Measurements from ENCODE around the gene F11R.
"Not testable (repeated sequence)": the region's sequence is repeated elsewhere in the genome, so short reads cannot be mapped to it uniquely, and the experiment has no call there.

Gene F11R

DNA sequence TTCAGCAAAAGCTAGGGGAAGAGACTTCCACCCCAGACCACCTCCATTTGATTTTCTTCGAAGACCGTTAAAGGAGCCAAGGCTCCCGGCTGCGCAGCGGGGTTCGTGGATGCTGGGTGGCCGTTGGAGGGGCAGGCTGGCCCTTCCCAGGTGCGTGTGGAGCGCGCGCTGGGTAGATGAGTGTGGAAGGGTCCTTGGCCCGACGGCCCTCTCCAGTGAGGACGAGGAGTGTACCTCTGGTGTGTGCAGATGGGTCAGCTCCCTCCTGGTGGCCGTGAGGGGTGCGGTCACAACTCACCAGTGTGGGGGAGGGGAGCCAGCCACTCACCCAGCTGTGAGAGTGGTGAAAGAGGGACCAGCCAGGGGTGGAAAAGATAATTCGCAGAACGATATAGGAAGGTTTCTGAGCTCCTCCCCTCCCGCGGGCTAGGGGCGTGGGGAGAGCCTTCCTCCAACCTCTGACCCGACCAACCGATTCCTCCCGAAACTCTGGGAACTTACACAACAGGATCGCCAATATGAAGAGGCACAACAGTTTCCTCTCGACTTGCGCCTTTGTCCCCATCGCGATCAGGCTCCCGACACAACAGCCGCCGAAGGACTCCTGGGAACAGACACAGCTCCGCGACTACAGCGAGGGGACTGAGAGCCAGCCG is at the start of gene F11R:
Gene F11R (minus strand): TSS at position 644 of the 656 bp plus-strand sequence. CDS start 79 bp downstream, at position 565.
- DNase-seq = no peak

DNA sequence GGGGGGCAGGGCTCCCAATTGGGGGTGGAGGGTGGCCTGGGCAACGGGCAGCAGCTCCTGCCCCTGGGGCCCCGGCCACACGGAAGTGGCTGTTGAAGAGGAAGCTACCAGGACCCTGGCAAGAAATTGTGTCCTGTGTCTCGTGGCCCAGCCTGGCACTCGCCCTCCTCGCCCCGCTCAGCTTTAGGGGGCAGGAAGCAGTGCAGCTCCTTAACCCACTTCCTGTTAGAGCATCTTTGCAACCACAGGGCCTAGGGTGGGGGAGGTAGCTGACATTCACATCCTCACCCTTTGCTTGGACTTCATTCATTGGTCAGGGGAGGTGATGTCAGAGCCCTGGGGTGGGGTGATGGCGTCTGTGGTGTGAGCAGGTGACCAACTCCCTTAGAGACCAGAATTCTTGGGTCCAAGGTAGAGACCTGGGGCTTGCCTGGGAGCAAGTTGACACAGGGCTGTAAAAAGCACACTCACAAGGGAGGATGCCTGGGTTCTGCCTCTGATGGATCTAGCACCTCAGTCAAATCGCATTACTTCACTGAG is 48.8 kb upstream of the F11R start, which contains the start of gene ARHGAP30:
Gene ARHGAP30 (minus strand): TSS at position 161 of the 540 bp plus-strand sequence. CDS start 267 bp downstream, outside the sequence.
- DNase-seq = no peak

DNA sequence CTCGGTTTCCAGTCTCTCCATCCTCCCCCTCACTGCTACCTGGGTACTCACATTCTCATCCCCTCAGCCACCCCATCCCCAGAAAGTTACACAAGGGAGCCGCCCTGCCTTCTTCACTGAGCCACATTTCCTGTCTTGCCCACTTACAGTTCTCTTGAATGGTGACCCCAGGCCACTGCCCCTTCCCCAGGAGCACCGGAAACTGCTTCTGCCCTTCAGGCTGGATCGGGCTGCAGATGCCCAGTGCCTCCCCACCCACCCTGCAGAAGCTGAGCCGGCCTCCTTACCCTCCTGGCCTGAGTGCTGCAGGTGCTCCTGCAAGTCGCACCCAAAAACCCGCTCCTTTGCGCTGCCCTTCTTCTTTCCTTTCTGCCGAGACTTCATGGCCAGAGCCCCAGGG is 48.3 kb upstream of the F11R start:
- no peak for DNase-seq

DNA sequence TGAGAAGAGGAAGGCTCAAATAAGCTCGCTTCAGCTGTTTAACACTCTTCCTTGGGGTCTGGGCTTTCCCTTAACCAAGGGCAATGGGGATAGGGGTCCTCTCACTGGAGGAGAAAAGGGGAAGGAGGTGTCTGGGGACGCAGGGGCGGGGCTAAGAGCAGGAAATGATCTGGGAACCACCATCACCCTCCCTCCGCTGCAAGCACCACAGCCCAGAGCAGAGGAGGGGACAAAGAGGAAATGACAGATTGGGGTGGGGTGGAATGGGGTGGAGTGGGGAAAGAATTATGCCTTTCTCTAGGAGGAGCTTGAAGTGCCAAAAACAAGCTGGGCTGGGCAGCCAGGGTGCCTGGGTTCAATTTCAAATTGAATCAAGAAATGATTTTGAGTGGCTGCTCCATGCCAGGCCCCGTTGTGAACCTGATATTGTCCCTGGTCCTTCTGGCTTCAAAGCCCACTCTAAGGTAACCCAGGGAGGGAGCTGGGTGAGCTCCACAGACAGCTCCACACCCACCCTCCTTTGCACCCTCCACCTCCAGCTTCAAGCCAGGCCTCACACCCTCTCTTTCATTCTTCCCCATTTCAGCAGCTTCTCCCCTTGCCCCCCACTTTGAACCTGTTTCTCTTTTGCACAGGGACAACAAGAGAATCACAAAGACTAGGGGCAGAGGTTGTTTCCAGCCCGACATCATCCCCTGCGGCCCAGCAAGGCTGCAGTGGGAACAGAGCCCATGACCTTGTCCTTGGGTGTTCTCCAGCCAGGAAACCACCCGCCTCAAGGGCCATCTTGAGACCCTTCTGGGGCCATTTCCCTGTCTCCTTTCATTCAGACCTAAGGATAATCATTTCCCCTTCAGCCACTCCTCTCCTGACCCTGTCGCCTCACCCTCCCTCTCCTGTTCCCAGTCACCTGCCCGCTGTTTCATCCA is 47.6 kb upstream of the F11R start:
- DNase-seq = no peak

DNA sequence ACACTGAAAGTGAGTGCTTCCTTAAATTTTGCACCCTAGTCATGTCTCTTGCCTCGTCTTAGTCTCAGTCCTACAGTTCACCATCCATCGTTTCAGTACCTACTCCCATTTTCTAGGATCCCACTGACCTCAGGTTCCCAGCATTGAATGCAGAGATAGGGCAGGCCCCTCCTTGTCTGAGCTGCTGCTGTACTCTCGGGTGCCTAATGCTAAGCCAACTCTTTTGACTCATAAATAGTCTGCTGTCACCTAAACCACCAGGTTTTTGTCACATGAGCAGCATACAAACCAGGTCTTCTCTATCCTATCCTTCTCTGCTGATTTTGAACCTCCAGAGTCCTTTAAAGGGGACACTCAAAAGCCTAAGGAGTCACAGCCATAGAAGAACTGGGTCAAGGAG is 45.7 kb upstream of the F11R start:
- DNase-seq = no peak

DNA sequence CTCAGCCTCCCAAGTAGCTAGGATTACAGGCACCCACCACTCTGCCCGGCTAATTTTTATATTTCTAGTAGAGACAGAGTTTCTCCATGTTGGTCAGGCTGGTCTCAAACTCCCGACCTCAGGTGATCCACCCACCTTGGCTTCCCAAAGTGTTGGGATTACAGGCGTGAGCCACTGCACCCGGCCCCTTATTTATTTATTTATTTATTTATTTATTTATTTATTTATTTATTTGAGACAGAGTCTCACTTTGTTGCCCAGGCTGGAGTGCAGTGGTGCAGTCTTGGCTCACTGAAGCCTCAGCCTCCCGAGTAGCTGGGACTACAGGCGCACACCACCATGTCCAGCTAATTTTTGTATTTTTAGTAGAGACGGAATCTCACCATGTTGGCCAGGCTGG is 44.7 kb upstream of the F11R start:
- DNase-seq = not testable (repeated sequence)

DNA sequence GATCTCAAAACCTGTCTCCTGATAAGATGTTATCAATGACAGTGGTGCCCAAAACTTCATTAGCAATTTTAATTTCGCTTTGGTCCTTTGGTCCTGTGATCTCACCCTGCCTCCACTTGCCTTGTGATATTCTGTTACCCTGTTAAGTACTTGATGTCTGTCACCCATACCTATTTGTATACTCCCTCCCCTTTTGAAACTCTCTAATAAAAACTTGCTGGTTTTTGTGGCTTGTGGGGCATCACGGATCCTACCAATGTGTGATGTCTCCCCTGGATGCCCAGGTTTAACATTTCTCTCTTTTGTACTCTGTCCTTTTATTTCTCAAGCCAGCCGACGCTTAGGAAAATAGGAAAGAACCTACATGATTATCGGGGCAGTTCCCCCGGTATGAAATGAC is 43.0 kb upstream of the F11R start:
- DNase-seq = not testable (repeated sequence)

DNA sequence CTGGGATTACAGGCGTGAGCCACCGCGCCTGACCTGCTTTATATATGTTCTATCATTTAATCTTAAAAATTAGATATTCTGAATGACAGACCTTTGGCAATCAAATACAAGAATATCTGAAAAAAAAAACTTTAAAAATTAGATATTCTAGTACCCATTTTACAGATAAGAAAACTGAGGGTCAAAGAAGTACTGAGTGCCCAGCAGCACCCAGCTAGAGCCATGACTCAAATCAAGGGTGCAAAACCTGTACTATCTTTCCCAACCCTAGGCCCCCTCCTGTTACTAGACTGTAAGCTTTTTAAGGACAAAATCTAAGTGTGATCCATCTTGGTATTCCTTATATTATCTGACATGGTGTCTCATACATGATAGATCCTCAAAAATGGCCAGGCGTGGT is 40.5 kb upstream of the F11R start:
- no peak for DNase-seq

DNA sequence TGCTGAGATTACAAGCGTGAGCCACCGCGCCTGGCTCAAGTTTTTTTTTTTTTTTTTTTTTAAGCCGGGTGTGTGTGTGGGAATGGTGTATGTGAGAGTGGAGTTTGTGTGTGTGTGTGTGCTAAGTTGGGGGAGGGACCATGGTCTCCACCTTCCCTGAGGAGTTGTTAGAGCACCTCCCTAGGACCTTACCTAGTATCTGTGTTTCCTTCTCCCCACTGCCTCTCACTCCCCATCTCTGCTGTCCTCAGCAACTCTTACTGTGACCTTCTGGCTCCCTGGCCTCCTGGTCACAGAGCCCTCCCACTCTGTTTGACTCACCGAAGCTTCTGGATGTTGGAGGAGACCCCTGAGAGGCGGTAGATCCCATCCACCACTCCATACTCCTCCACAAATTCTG is 38.3 kb upstream of the F11R start:
- DNase-seq = no peak

DNA sequence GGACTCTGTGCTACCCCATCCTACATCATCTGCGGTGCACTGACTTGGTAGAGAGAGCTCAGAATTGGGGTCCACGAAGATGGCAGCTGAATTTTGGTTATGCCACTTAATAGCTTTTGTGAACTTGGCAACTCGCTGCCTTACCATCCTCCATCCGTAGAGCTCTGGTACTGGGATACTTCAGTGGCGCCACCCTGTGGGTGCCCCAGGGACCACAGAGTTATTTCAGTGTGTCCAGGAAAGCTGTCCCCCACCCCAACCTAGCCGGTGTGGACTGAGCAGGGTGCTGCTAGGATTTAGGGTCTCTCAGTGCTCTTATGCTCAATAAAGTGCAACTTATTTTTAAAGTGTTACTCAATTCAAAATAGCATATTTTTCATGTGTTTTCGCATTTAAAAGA is 33.9 kb upstream of the F11R start:
- DNase-seq = no peak

DNA sequence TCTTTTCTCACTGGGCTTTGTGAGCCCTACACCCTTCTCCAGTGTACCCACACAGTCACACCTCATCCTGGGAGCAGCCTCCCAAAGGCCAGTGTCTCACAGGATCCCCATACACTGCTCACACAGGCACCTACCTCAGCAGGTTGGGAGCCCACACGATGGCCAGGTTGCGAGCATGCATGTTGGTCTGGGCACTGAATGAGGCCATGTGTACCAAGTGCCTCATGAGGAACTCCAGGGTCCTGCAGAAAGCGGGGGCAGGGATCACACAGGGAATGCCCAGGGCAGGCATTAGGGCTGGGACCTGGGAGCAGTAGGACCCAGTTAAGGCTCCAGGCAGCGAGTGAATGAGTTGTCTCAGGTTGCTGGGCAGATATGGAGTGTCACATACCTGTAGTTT is 33.3 kb upstream of the F11R start:
- no peak for DNase-seq

DNA sequence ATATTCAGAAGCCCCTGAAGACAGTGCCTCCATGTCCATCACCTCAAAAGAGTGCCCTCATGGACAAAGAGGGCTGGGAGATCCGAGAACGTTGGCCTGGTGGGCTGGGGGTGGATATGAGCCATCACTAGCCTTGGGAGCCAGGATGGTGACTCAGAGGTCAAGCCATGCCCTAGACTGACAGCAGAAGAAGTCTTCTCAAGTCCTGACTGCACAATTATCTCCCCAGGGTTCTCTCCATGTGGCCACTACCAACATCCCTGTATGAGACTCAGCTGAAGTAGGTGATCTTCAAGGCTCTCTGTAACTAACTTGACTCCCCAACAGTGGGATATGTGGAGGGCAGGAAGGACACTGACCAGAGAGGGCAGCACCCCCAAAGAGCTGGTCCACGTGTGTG is 31.9 kb upstream of the F11R start:
- no peak for DNase-seq

DNA sequence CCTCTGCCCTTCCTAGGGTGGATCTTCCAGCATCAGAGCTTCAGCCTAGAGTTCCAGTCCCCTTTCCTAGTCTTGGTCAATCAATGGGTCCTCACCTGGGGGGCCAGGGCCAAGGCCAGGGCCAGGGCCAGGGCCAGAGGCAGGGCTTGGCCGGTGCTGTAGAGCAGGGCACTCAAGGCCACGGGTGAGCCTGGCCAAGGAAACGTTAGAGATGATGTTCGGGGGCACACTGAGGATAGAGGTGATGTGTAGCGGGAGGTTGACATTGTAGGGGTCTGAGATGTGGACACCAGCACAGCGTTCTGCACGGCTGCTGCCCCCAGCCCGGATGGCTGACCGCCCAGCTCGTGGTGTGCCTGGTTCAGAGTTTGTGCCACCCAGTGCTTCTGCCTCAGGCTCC is 30.3 kb upstream of the F11R start:
- no peak for DNase-seq

DNA sequence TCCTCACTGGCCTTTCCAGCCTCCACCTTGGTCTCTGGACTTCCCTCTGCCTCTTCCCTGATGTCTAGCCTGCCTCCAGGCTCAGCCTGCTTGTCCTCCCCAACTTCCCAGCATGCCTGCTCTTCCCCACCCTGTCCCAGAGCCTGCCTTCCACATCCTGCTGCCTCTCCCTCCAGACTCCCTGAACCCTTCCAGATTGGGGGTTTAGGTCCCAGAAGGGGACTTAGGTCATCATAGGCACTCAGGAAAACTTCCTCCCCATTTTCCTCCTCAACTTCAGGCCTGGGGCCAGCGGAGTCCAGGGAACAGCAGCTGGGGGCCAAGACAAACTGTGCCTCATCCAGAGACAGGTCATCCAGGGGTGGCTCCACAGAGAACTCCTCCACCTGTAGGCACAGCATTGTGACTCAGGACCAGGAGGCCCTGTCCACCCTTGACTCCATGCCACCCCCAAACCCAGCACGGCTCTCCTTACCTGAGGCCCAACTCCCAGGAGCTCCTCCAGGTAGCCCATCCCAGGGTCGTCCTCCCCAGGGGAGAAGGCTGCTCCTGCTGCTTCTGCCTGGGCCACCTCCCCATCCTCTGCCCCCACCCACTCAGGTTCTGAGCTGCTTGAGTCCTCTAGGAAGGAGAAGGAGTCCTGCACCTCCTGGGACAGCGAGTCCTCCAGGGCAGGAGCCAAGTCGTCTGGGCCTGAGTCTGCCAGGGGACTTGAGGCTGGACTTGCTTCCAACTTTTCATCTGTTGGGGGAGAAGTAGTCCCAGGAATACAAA is 28.2 kb upstream of the F11R start:
- DNase-seq = no peak

DNA sequence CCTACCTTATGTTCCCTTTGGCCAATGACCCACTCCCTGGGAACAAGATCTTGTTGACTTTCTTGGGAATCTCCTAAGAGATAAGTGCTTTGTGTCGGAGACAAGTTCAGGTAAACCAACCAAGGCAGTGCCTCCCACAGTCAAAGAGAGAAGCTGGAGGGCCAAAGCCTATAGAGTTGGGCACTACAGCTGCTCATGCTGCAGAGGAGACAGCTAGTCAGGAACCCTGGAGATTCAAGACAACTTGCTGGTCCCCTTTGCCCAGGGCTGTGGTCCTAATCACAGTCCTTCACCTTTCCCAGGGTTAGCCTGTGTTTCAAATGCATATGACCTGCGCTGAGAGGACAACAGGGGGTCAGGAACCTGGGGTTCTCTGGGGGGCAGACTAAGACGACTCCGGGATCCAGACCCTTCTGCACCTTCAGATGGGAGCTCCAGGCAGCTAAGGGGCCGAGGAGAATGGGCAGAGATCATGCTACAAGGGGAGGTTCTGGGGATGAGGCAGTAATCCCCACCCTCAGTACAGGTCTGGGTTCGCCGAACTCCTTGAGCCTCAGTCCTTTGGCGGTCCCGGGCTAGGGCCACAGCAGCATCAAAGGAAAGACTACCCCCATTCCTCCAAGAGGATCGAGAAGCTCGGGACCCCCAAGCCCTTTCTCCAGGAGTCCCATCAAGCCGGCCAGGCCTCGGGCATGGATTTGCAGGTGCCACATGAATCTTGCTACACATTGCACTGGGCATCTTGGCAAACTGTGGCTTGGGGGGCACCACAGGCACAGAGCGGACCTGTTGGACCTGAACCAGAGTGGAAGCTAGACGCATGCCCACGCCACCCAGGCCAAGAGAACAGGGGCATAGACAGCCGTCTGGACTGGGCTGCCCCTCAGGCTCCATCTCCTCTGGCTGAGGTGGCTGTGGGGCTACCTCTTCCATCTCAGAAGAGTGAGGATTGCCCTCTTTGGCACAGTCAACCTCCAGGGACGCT is 26.8 kb upstream of the F11R start:
- no peak for DNase-seq

DNA sequence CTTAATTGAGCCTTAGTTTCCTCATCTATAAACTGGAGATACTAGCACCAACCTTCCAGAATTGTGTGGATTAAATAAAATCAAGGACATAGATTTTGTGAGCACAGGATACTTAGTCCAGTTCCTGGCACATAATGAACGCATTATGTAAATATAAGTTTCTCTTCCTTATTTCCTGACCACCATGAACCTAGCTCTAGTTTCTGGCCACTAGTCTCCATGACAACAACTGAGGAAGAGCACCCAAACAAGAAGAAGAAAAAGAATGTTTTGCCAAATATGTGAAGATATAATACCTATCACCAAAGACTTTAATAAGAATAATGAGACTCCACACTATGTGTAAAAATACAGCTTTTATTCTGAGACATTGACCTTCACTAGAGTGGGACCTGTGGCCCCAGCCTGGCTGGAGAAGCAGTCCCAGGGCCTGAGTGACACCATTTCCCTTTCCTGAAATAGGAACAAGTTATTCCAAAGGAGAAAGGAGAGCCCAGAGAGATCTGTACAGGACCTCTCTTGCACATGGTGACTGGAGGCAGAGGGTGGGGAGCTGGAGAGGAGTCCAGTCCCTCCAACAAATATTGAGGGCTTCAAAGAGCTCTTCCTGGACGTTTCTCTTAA is 25.8 kb upstream of the F11R start:
- no peak for DNase-seq

DNA sequence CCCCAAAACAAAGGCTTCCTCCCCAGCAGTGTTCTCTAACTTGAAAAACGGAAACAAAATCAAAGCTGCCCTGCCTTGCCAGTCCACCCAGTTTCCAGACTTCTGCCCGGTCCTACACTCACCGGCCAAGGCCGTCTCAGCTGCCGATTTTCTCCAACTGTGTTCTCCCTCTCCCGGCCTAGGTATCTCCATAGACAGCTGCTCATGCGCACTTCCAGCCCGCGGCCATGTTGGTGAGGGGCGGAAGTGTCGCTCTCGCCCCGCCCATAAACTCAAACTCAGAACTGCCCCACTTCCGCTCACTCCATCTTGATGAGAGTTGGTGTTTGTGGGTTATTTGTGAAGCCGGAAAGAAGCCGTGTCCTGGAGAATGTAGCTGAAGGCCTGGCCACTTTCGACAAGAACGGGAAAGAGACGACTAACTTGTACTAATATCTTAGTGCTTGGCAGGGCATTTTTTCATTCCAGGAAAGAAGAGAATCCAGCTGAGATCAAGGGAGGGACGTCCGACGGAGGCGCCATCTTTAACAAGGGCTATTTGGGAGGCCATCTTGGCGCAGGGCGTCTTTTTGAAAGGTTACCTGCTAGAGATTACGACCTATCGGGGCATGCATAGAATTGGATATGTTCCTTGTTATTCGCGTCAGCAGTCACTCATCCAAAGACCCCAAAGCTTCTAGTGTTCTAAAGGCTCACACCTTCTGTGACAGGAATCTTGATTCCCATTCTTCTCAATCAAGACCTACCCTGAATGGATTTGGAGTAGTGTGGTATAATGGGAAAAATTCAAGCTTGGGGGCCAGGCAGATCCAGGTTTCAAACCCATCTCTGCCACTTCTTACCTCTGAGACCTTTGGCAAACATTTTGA is 25.0 kb upstream of the F11R start, which contains the start of gene USF1:
Gene USF1 (minus strand): TSS at position 242 of the 869 bp plus-strand sequence. CDS start 2,702 bp downstream, outside the sequence.
- peak; percentile 60 for DNase-seq

DNA sequence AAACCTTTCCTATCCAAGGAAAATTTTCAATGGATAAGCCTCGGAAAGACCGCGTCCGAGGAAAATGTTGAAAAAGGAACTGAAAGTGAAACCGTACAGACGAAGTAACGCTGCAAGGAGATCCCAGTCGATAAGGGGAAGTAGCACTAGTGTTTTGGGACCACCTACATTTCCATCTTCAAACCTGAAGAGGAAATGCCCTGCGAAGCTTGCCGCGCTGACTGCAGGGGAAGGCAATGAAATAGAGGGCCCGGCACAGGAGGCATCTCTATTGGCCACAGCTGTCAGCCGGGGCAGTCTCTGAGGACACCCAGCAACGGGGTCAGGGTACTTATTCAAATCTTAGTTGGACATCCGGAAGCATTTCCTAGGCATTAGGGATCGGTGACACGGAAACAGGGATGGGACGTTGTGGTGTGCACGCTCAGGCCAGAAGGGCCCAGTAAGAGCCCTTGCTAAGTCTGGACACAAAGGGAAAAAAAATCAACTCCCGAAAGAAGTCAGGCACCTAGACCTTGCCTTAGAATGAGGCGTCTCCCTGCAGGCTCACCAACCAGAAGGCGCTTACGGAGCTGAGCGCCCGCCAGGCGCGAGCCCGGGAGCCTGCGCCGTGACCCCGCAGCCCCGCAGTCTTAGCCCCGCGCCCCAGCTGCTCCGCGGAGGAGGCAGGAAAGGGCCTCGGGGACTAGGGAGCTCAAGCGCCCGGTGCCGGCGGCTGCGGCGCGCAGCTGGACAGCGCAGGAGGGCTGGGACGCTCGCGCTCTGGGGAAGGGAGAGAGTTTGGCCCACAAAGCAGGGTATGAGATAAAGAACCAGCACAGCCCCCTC is 24.2 kb upstream of the F11R start:
- DNase-seq = peak; percentile 36

DNA sequence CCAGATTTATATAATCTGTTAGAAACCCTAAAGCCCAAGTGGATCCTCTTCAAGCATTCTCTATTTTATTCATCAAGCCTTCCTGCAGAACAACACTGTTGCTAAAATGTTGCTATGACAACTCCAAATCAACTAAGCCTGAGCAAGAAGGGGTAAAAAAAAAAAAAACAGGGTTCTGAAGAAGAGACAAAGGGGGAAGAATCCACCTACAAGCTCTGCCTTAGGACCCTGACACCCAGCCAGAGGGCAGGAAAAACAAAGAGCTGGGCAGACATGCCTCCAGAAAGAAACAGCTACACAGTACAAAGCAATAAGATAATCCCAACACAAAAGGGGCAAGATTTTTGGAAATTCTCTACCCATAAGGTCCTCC is 23.6 kb upstream of the F11R start:
- no peak for DNase-seq
